Embryonic facial prominence (tissue), 1 donor: ENCODE data around the gene BORCS5.

ENCODE experiments used
- DNase-seq: peaks from one replicate; pipeline ENCODE4 v3.0.0-alpha.2; 2016; ENCODE audit errors: extremely low spot score

Gene BORCS5

DNA sequence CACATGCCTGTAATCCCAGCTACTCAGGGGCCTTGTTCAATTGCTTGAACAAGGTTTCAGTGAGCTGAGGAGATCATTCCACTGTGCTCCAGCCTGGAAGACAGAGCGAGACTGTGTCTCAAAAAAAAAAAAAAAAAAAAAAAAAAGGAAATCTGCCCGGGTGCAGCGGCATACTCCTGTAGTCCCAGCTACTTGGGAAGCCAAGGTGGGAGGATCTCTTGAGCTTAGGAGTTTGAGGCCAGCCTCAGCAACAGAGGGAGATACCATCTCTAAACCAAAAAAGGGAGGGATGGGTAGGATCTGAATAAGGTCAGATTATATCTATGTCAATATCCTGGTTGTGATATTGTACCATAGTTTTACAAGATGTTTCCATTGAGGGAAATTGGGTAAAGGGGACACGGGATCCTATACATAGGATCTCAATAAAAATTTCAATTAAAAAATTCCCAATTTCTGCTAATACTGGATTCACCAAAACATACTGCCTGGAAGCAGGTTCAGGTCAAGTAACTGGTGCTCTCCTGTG, 76.4 kb downstream of the BORCS5 start:
- DNase-seq, result no peak

DNA sequence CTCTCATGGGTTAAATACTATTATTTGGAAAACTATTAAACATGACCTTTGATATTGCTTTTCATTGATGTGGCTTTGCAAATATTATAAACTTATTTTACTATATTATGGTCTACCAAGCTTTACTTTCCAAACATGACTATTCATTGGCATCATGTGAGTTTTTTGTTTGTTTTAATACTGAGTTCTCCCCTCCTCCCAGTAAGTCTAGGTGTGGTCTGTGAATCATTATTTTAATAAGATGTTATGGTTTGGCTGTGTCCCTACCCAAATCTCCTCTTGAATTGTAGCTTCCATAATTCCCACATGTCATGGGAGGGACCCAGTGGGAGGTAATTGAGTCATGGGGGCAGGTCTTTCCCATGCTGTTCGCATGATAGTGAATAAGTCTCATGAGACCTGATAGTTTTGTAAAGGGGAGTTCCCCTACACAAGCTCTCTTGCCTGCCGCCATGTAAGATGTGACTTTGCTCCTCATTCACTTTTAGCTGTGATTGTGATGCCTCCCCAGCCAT, 80.0 kb downstream of the BORCS5 start:
- no peak for DNase-seq

DNA sequence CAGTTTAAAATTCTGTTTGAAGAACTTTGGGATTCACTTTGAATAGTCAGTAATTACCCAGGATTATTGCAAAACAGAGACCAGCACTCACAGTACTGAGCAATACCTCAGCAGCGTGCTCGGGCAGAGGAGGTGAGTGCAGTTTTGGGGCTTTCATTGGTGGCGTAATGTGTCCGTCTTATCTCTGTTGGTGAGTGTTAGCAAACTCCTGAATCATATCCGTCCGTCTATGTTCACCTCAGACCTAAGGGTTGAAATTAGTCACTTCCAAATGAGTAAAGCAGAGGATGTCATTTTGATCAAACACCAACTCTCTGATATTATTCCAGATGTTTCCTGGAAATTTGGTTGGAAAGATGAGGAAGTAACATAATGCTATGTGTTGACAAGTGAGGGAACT, 82.8 kb downstream of the BORCS5 start:
- DNase-seq, result no peak

DNA sequence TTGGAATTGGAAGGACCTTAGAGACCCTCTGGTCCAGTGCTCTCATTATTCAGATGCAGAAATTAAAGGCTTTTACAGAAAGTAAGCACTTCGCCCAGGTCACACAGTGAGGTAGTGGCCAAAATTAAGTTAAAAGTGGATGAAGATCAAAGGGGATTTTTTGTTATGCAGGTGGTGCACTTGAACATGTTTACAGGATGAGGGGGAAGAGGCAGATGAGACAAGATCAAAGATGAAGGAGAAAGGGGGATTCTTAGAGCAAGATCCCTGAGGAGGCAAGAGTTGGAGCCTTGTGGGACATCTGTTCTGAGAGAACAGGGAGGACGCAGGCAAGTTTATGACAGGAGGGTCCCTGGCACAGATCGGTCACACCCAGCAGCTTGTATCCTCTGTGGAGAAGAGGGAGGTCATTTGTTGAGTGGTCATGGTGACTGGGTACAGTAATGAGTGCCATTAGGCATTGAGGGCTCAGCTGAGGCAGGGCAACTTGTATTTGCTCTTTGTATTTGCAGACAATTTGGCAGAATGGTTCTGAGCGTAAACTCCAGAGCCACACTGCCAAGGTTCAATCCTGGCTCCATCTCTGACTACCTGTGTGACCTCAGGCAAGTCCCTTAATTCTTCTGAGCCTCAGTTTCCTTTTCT, 84.0 kb downstream of the BORCS5 start:
- no peak for DNase-seq

DNA sequence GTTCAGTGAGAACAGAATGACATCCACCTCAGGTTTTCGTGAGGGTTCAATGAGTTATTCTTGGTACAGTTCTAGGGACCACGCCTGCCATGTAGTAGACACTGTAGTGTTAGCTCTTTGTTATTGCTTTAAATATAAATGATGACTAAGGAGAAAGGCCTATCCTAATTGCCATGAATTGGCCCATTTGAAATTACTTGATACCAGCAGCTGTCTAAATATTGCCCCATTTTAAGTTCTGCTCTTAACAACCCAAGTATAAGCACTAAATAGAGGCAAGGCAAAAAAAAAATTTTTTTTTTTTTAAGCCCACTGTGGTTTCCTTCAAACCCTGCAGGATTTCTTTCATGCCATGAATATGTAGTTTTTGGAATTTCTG, 84.5 kb downstream of the BORCS5 start:
- DNase-seq, result no peak

DNA sequence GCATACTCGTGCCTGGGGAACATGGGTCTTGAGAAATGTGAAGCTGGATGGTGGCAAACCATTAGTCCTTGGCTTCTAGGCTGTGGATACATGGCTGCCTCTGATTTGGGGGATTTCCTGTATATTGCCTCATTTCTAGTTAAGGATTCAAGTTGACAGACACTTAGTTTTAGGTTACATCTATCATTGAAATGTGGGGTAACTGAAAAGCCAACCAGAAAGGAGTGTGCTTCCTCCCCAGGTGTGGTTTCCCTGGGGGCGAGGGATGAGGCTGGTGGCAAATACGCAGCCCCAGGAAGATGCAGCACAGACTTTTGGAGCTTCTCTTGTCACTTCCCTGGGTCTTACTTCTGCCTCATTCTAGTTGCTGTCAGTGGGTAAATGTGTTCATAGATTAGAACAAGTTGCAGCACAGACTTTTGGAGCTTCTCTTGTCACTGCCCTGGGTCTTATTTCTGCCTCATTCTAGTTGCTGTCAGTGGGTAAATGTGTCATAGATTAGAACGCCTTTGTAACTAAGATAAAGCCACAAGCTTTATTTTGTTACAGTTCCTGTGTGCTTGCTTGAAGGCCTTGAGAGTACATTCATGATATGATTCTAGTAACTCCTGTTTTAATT, 85.1 kb downstream of the BORCS5 start:
- no peak for DNase-seq

DNA sequence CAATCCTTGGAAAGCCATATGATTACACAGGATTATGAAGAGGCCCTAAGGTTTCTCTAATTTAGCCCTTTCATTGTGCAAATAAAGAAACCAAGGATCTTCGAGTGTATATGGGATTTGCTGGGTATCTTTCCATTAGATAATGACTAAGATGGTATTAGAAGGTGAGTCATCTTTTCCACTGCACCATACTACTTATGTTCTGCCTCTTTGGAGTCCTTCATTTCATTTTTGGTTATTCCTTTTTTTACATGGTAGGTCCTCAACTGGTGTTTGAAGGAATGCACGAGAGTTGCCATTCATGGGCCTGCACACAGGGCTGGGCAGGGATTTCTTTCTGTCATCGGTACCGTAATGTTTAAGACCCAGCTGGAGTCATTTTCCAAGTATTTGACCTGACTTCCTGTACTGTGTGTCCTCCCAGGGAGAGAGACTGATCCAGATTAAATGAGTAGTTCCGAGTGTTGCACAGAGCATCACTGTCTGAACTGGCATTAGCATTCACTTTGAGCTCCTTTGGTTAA, 85.7 kb downstream of the BORCS5 start:
- no peak for DNase-seq

DNA sequence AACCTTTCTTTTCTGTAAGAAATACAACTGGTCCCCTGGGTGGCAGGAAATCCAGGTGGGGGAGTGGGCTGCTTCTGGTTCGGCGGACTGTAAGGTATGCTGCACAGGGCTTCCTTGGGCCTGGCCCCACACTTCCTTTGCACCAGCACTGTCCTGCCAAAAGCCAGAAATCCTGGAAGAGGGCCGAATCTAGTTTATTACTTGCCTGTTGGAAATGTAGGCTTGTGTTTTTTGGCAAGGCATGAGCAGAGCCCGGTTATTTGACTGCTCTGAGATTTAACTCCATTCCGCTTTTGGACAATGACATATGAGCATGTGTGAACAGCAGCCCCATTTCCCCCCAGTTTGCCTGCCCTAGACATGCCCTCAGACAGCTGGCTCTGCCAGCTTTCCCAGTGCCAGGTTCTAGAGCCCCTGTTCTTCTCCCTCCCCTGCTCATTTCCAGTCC, 86.6 kb downstream of the BORCS5 start:
- no peak for DNase-seq

DNA sequence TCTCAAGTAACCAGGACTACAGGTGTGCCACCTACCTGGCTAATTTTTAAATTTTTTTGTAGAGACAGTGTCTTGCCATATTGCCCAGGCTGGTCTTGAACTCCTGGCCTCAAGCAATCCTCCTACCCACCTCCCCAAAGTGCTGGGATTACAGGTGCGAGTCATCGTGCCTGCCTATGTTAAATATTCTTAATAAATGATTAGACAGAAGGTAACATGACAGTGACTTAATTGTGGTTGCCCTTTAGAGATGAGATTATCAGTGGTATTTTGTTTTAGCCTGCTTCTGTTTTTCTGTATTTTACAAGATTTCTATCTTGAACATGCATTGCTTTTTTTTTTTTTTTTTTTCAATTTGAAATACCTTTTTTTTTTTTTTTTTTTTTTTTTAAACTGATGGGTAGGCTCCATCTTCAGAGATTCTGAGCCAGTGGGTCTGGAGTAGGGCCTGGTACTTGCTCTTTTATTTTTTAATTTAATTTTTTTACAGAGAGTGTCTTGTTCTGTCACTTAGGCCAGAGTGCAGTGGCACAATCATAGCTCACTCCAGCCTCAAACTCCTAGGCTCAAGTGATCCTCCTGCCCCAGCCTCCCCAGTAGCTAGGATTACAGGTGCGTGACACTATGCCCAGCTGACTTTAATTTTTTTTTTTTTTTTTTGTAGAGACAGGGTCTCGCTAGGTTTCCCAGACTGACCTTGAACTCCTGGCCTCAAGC, 88.4 kb downstream of the BORCS5 start:
- no peak for DNase-seq

DNA sequence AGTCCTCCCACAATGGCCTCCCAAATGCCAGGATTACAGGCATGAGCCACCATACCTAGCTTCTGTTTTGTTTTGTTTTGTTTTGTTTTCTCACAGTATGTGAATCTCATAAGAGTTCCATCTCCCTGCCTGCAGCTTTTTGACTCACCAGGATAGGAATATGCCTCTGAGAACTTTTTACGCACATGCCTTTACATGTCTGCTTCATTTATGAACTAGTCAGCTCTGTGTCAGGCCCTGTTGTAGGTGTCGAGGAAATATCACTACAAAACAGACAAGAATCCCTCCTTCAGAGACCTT, 89.0 kb downstream of the BORCS5 start:
- DNase-seq, result no peak

DNA sequence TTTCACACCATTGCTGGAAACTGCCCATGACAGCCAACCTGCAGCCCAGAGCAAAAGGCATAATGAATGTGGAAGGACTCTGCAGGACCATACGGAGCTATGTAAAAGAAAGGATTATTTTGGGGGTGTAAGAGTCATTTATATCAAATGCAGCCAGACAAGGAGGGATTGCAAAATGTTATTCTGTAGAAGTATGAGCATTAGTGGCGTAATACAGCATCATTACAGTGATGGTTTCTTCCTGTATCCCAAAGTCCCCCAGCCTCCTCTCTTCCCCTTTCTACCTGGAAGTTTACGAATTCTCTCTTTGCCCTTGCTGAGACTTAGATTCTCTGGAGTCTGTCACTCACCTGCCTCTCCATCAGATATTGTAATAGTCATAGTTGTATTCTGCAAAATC, 89.9 kb downstream of the BORCS5 start:
- no peak for DNase-seq

DNA sequence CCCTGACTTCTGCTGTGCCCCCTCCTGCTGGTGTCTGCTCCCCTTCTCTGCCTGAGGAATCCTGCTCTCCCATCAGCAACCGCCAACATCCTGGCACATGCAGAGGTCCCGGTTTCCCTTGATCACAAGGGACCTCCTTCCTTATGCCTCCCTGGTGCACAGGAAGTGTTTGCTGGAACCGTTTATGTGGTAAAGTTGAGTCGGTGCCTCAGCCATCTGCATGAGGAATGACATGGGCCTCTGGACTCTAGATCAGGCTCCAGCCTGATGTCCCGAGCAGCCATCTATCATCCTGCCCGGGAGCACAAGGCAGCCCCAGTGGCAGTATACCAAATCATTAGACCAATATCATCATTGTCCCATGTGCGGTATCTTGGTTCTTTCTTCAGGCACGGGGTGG, 90.4 kb downstream of the BORCS5 start:
- DNase-seq, result no peak

DNA sequence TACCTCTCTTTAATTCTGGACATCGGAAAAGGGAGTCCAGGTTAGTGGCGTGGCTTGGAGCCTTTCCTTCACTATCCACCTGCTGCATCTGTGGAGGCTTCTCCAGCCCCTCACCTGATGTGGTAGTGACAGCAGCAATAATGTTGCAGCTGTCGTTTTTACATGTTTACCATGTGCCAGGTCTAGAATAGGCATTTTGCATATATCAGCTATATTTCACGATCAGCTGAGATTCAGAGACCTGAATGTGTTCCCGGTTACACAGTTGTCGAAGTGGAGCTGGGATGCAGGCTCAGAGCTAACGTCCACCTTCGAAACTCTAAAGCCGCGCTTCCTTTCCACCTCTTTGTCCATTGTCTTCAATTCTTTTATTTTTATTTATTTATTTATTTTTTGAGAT, 91.0 kb downstream of the BORCS5 start:
- DNase-seq, result no peak

DNA sequence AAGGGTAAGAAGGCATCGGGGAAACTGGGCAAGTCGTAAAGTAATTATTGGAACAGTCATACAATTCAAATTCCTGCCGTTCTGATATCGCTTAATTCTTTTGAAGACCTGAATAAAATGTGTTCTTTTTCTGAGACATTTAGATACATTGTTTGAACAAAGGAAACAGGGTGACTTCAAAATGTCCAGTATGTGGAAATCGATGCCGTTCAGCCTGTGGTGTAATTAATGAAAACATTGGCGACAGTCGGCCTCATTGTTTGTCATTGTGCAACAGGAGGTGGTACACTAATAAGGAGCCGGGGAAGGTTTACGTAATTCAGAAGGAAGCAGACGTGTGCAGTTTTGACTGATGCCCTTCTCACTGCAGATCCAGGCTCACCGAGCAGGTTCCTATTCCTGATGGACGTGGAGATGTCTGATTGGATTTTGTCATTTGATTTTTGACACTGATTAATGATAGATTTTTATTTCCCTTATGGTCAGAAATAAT, 92.7 kb downstream of the BORCS5 start:
- no peak for DNase-seq

DNA sequence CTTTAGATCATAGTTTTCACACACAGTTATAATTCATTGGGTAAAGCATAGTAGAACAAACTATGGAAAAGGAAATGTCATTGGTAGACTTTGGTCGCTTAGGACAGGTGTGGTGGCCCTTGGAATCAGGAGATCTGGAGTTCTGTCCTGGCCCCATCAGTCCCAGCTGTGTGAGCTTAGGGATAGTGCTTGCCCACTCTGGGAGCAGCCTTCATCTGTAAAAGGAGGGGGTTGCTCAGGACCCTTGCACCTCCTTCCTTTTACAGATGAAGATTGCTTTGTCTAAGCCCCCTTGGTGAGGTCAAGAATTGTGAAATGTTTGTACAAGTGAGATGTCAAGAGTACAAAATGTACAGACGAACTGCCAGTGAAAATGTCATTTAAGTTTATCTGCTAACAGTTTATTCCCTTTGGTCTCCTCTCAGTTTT, 93.2 kb downstream of the BORCS5 start:
- DNase-seq, result no peak

DNA sequence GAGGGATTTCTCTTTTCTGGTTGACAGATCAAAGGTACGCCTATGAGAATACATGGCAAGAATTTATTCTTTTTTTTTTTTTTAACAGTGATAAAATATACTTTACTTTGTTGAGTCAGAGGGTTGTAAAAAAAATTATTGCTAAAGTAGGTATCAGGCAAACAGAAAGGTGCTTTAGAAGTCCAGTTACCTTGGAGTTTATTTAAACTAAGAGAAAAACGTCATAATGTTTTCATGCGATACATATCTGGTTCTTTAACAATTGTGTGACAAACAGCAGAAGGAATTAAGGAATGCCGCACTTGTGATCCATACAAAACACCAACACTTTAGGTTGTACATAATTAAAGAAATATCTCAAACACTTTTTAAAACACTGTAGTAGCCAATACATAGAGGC, 94.2 kb downstream of the BORCS5 start:
- no peak for DNase-seq

DNA sequence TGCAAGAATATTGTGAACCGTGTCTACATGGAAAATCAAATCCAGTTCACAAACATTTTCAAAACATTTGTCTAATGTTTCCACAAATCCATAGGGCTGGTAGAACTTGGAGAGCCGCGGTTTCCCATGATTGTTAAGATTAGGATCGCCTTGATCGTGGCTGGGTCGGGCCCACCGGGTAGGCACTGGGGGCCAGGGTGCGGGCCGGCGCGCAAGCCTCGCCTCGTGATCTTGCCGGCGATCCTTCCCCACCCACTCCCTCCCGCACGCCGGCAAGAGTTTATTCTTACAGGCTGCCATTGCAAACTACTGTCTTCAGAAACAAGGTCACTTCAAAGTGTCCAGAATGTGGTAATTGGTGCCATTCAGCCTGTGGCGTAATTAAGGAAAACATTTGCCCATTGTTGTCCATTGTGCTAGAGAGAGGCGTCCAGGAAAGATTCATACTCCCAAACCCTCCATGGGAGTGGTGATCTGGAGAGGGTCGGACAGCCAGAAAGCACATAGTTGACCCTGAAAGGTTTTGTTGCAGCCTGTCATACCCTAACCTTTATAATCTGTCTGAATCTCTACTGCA, 95.5 kb downstream of the BORCS5 start:
- no peak for DNase-seq

DNA sequence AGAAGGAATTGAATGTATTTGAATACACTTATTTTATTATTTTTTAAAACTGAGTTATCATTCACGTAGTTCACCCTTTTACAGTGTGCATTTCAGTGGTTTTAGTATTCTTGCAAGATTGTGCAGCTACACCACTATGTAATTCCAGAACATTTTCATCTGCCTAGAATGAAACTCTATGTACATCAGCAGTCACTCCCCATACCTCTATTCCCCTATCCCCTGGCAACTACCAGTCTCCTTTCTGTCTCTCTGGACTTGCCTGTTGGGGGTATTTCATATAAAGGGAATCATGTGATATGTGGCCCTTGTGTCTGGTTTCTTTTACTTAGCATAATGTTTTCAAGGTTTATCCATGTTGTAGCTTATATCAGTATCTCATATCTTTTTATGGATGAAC, 96.8 kb downstream of the BORCS5 start:
- DNase-seq, result no peak

DNA sequence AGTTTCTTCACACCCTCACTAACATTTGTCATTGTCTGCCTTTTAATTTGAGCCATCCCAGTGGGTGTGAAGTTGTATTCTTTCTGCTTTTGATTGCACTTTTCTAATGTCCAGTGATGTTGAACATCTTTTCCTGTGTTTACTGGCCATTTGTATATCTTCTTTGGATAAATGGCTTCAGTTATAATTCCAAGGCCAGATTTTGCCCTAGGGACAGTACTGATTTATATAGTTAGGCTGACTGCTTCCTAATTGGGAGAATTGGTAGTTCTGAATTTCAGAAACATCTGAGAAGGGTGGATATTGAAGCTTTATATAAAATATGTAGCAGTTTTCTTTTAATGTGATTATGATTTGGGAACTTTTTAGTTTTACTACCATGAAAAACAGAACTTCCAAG, 97.4 kb downstream of the BORCS5 start:
- DNase-seq, result no peak

DNA sequence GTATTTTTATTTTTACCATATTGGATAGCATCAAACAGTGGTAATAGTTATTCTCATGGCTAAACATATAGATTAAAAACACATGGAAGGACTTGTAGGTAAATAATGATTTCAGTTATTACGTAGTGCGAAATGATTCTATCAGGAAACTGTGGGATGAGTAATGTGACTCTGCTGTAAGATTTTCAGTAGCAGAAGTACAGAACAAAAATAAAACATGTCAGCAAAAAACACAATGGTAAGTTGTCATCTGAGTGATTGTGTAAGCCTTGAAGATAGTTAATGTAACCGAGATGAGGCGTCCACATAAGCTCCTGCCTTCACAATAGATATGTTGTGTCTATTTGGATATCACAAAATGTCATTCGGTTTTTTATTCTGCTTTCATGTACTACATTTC, 99.8 kb downstream of the BORCS5 start:
- DNase-seq, result no peak

DNA sequence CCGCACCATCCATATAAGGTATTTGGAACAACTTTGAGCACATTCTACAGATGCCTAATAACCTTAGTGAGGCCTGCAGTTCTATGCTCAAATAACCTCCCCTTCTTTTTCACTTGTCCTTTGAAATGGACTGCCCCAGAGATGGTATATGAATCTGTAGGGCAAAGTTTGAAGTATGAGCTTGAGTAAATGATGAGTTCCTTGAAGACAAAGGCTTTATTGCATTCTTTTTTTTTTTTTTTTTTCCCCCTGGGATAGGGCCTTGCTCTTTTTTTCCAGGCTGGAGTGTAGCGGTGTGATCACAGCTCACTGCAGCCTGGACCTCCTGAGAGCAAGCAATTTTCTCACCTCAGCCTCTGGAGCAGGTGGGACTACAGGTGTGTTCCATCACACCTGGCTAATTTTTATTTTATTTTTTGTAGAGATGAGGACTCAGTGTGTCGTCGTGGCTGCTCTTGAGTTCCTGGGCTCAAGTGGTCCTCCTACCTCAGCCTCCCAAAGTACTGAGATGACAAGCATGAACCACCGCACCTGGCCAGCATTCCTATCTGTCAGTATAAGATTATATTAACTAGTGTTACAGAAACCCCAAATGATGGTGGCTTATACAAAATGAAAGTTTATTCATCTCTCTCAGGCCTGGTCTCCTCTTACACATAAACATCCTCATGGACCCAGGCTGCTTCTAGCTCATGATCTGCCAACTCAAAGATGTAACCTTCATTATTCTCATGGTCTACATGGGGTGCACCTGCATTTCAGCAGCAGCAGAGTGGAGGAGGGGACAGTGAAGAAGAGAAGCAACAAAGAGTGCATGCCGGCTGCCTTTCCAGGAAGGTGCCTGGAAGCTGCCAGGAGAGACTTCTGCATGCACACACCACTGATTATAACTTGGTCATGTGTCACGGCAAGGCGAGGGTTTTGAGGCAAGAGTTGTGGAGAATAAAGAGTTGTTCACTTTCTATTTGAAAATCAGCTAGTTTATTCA, 104.4 kb downstream of the BORCS5 start:
- no peak for DNase-seq
